Duodenal mucosa (tissue), 2 donors: ENCODE measurements around the gene GBP2.

Experiments used
- H3K27ac ChIP-seq: one replicate; pipeline ENCODE4 v1.7.0; 2013; ENCODE audit warnings: low read depth, low read length
- H3K27me3 ChIP-seq, 2 donors: one replicate each; pipeline ENCODE4 v1.7.0; 2013; ENCODE audit warnings: low read length in 2 of 2, control low read depth in 1 of 2; ENCODE audit not compliant: insufficient read depth in 2 of 2, control insufficient read depth in 1 of 2
- H3K36me3 ChIP-seq, 2 donors: one replicate each; pipeline ENCODE4 v1.7.0; 2013; ENCODE audit warnings: low read length in 2 of 2, control low read depth in 1 of 2; ENCODE audit not compliant: insufficient read depth in 2 of 2, control insufficient read depth in 1 of 2
- H3K4me1 ChIP-seq, 2 donors: one replicate each; pipeline ENCODE4 v1.7.0; 2013; ENCODE audit warnings: low read length in 2 of 2, control low read depth in 1 of 2; ENCODE audit not compliant: insufficient read depth in 2 of 2, control insufficient read depth in 1 of 2
- H3K4me3 ChIP-seq, 2 donors: one replicate each; pipeline ENCODE4 v1.7.0; 2013; ENCODE audit warnings: low read length in 2 of 2, low read depth in 1 of 2
- H3K9ac ChIP-seq, 2 donors: one replicate each; pipeline ENCODE4 v1.7.0; 2013; ENCODE audit warnings: low read length in 2 of 2, low read depth in 1 of 2
- H3K9me3 ChIP-seq, 2 donors: one replicate each; pipeline ENCODE4 v1.7.0; 2013; ENCODE audit warnings: low read length in 2 of 2, control low read depth in 1 of 2; ENCODE audit not compliant: control insufficient read depth in 1 of 2

Gene GBP2

GRCh38 chr1:89151047-89151446 is 25.1 kb upstream of the GBP2 start:
- Histone ChIP-seq H3K4me3 (no peak overlapping the region), H3K9me3 (no peaks in the 10 kb centered on the region), H3K36me3 (no peaks in the 10 kb centered on the region), H3K4me1 (no peaks in the 10 kb centered on the region), H3K27me3 (no peaks in the 10 kb centered on the region), H3K27ac (no peak overlapping the region), H3K9ac (no peak overlapping the region)

GRCh38 chr1:89149976-89150375 is 24.1 kb upstream of the GBP2 start:
- Histone ChIP-seq H3K36me3 (no peaks in the 10 kb centered on the region), H3K27me3 (no peaks in the 10 kb centered on the region), H3K27ac (no peak overlapping the region), H3K9me3 (no peaks in the 10 kb centered on the region), H3K4me1 (no peaks in the 10 kb centered on the region), H3K4me3 (no peak overlapping the region), H3K9ac (no peak overlapping the region)

DNA sequence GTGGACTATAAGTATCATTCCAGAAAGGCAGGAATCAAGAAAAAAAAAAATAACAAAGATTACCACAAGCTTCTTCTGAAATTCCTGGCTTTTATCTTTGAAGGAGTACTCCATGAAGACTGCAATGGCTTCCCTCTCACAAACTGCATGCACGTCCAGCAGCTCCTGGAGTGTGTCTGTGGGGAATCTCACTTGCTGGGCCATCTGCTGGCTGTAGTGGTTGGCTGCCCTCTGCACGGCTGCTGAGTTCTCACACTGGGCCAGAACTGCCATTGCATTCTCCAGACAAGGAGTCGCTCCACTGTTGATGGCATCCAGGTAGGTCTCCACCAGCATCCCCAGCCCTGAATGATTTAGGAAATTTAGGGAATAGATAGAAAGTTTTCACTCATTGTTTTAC is 23.3 kb upstream of the GBP2 start:
- H3K4me3 ChIP-seq, result no peak overlapping the region
- H3K9ac ChIP-seq, result no peak overlapping the region
- H3K36me3 ChIP-seq, result no peaks in the 10 kb centered on the region
- H3K27me3 ChIP-seq, result no peaks in the 10 kb centered on the region
- no peaks in the 10 kb centered on the region for H3K9me3 ChIP-seq
- no peaks in the 10 kb centered on the region for H3K4me1 ChIP-seq
- no peak overlapping the region for H3K27ac ChIP-seq

DNA sequence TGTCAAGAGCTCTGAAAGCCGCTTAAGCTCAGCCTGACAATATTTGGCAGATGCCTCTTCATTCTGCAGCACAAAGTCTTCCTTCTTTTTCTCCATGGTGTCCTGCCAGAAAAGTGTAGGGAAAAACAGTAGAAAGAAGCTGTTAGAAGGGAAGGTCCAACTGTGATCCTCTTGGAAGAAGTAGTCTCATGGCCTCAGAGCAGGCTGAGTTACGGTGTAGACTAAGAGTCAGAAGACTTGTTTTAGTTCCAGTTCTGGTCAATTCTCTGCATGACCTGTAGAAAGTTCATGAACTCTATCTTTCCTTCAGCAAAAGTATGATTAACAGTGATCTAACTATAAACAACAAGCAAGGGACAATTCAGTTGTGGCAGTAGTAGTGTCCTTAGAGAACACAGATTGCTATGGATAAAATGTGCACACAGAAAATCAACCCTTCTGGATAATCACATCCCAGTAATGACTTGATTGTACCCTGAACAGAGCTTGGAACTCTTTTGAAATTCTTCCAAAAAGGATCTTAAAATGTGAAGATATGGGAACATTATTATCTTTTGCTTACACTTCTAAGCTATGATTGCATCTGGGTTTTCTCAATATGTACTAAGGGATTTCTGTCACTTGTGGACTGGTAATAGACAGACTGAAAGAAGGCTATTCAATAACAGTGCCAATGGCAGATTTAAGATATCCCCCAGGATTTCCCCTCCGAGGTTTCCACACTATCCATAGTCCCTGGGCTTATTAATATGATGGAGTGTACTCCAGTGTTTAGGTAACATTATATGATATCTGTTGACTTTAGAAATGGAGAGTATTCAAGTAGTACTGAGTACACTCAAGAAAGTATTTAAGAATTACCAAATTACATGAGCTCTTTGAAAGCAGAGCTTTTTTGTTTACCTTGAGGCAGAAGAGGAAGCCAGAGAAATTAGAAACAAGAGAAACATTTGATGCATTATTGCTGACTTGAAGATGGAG is 22.1 kb upstream of the GBP2 start:
- no peaks in the 10 kb centered on the region for H3K9me3 ChIP-seq
- no peaks in the 10 kb centered on the region for H3K27me3 ChIP-seq
- no peak overlapping the region for H3K4me3 ChIP-seq
- no peak overlapping the region for H3K9ac ChIP-seq
- H3K36me3 ChIP-seq, result no peaks in the 10 kb centered on the region
- H3K4me1 ChIP-seq, result no peaks in the 10 kb centered on the region
- no peak overlapping the region for H3K27ac ChIP-seq

DNA sequence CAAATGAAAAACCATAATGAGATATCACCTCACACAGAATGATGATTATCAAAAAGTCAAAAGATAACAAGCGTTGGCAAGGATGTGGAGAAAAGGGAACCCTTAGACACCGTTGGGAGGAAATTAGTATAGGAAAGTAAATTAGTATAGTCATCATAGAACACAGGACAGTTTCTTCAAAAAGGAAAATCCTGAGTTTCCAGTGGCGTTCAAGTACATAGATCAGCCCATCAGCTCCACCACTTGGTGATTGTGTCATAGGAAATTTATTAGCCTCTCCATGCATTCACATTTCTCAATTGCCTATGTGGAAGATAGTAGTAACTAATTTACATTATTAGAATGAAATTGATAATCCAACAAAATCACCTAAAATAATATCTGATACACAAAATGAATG is 20.8 kb upstream of the GBP2 start:
- Histone ChIP-seq H3K9ac (no peak overlapping the region), H3K27me3 (no peaks in the 10 kb centered on the region), H3K4me1 (no peaks in the 10 kb centered on the region), H3K9me3 (no peaks in the 10 kb centered on the region), H3K4me3 (no peak overlapping the region), H3K36me3 (no peaks in the 10 kb centered on the region), H3K27ac (no peak overlapping the region)

DNA sequence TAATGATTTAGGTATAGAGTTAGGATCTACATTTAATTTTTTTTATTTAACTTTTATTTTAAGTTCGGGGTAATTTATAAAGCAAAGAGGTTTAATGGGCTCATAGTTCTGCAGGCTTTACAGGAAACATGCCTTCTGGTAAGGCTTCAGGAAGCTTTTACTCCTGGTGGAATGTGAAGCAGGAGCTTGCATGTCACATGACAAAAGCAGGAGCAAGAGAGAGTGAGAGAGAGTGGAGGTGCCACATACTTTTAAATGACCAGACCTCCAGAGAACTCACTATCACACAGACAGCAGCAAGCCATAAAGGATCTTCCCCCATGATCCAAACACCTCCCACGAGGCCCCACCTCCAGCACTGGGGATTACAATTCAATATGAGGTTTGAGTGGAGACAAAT is 17.6 kb upstream of the GBP2 start:
- no peak overlapping the region for H3K4me3 ChIP-seq
- H3K27me3 ChIP-seq, result no peaks in the 10 kb centered on the region
- no peak overlapping the region for H3K27ac ChIP-seq
- no peaks in the 10 kb centered on the region for H3K9me3 ChIP-seq
- H3K9ac ChIP-seq, result no peak overlapping the region
- no peaks in the 10 kb centered on the region for H3K36me3 ChIP-seq
- H3K4me1 ChIP-seq, result no peaks in the 10 kb centered on the region

GRCh38 chr1:89142160-89142559 is 16.2 kb upstream of the GBP2 start:
- no peaks in the 10 kb centered on the region for H3K36me3 ChIP-seq
- no peak overlapping the region for H3K9ac ChIP-seq
- no peaks in the 10 kb centered on the region for H3K9me3 ChIP-seq
- H3K27ac ChIP-seq, result no peak overlapping the region
- no peaks in the 10 kb centered on the region for H3K4me1 ChIP-seq
- no peak overlapping the region for H3K4me3 ChIP-seq
- H3K27me3 ChIP-seq, result no peaks in the 10 kb centered on the region

DNA sequence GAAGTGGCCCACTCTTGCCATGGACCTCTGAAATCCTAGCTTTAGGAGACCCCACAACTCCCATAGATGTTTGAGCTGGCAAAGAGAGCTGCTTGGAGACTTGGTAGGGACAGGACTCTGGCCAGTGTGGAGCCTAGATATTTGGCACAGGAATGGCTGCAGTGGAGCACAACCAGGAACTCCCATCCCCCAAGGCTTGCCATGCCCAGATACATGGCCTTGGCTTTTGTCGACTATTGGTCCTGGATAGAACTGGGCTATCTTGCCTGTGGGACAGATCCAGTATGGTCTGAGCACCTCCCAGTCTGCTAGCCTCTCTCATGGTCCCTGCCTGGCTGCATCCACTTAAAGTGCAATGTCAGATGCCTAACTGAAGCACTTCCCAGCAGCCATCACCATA is 7.8 kb upstream of the GBP2 start:
- Histone ChIP-seq H3K27ac (no peak overlapping the region), H3K36me3 (no peaks in the 10 kb centered on the region), H3K4me1 (peaks cover 6 to 9% of the 10 kb centered on the region in 2 donors), H3K9ac (no peak overlapping the region), H3K27me3 (no peaks in the 10 kb centered on the region), H3K4me3 (no peak overlapping the region), H3K9me3 (no peaks in the 10 kb centered on the region)

- no peaks in the 10 kb centered on the region for H3K27me3 ChIP-seq
- no peaks in the 10 kb centered on the region for H3K9me3 ChIP-seq
- H3K4me1 ChIP-seq, result peaks cover 11 to 19% of the 10 kb centered on the region in 2 donors
- H3K9ac ChIP-seq, result no peak overlapping the region
- H3K4me3 ChIP-seq, result no peak overlapping the region
- H3K36me3 ChIP-seq, result no peaks in the 10 kb centered on the region
- H3K27ac ChIP-seq, result no peak overlapping the region
These were observed 4.8 kb upstream of the GBP2 start for GRCh38 chr1:89130716-89131115.

DNA sequence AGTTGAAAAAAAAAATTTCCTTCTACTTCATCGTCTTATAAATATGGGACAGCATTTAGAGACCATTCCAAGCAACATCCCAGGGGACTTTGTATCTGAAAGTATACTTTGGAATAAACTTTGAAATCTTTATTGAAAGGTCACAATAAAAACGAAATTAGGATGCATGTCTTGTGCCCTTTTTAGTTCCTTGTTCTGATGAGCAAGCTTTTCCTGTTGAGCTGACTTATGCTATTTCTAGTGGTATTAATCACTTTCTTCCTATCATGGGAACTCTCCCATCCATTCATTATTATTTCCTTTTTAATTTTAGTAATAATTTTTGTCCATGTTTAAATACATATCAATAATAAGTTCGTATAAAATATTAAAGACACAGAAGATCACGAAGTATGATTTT is 4.0 kb upstream of the GBP2 start:
- no peaks in the 10 kb centered on the region for H3K27me3 ChIP-seq
- H3K36me3 ChIP-seq, result no peaks in the 10 kb centered on the region
- no peak overlapping the region for H3K4me3 ChIP-seq
- H3K27ac ChIP-seq, result no peak overlapping the region
- H3K4me1 ChIP-seq, result peaks cover 14 to 22% of the 10 kb centered on the region in 2 donors
- peak overlapping the region in 1 of 2 donors; percentile 10 for H3K9ac ChIP-seq
- no peaks in the 10 kb centered on the region for H3K9me3 ChIP-seq
